ES-I3 (cell line): ENCODE measurements around the gene GAL3ST2.
A peak's percentile ranks its signal among the peaks of the same experiment; 100 is the strongest.
"Not testable (repeated sequence)": the region's sequence is repeated elsewhere in the genome, so short reads cannot be mapped to it uniquely, and the experiment has no call there.

Experiments
- H3K36me3 ChIP-seq: 2 replicates; pipeline ENCODE4 v1.6.1; 2013; ENCODE audit warnings: mild to moderate bottlenecking, low read length, control low read depth, moderate library complexity; ENCODE audit not compliant: insufficient read depth
- H3K4me1 ChIP-seq: 2 replicates; pipeline ENCODE4 v1.6.1; 2013; ENCODE audit warnings: mild to moderate bottlenecking, control low read depth, low read length; ENCODE audit not compliant: insufficient read depth
- H3K9ac ChIP-seq: 2 replicates; pipeline ENCODE4 v1.6.1; 2013; ENCODE audit warnings: low read depth, mild to moderate bottlenecking, low read length, moderate library complexity
- H3K9me3 ChIP-seq: 2 replicates; pipeline ENCODE4 v1.6.1; 2013; ENCODE audit warnings: mild to moderate bottlenecking, low read length, moderate library complexity; ENCODE audit not compliant: control insufficient read depth, insufficient read depth

Gene GAL3ST2

GRCh38 chr2:241799522-241800197 is 23.0 kb downstream of the GAL3ST2 start:
- H3K36me3 ChIP-seq: no peaks in the 10 kb centered on the region
- no peak overlapping the region for H3K9ac ChIP-seq
- no peaks in the 10 kb centered on the region for H3K9me3 ChIP-seq
- peaks cover 5% of the 10 kb centered on the region; the same call in 1 of the 2 replicates for H3K4me1 ChIP-seq

- not testable (repeated sequence) for H3K9ac ChIP-seq, H3K4me1 ChIP-seq
Observed at GRCh38 chr2:241800198-241800903, 23.7 kb downstream of the GAL3ST2 start.

DNA sequence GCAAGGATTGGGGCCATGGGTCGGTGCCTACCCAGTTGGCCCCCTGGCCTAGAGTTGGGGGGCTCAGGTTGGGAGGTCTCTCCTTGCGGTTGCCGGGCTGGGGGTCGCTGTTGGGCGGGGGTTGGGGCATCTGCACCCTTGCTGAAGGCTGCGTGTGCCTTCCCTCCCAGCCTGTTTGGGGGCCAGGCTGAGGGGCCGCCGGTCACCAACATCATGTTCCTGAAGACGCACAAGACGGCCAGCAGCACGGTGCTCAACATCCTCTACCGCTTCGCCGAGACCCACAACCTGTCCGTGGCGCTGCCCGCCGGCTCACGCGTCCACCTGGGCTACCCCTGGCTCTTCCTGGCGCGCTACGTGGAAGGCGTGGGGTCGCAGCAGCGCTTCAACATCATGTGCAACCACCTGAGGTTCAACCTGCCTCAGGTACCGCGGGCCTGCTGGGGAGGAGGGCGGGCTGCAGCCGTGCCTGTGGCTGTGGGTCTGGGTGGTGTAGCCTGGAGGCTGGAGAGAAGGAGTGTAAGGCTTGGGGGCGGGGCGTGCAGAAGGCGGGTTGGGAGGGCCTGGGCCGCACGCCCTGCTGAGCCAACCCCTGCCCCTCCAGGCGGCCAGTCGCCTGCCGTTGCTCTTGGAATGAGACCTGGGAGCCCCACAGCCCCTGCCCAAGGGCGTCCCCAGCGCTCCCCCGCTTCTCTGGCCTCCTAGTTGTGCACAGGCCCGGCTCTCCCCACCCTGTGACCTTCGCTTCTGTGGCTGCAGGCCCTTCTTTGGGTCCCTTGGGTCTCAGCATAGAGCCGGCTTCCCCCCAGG is 25.2 kb downstream of the GAL3ST2 start:
- Histone ChIP-seq H3K4me1 (peaks cover 8% of the 10 kb centered on the region; the same call in 1 of the 2 replicates), H3K36me3 (no peaks in the 10 kb centered on the region), H3K9me3 (no peaks in the 10 kb centered on the region), H3K9ac (no peak overlapping the region)

More at GRCh38 chr2:241800198-241800903, 23.7 kb downstream of the GAL3ST2 start:
- not testable (repeated sequence) for H3K9me3 ChIP-seq, H3K36me3 ChIP-seq

DNA sequence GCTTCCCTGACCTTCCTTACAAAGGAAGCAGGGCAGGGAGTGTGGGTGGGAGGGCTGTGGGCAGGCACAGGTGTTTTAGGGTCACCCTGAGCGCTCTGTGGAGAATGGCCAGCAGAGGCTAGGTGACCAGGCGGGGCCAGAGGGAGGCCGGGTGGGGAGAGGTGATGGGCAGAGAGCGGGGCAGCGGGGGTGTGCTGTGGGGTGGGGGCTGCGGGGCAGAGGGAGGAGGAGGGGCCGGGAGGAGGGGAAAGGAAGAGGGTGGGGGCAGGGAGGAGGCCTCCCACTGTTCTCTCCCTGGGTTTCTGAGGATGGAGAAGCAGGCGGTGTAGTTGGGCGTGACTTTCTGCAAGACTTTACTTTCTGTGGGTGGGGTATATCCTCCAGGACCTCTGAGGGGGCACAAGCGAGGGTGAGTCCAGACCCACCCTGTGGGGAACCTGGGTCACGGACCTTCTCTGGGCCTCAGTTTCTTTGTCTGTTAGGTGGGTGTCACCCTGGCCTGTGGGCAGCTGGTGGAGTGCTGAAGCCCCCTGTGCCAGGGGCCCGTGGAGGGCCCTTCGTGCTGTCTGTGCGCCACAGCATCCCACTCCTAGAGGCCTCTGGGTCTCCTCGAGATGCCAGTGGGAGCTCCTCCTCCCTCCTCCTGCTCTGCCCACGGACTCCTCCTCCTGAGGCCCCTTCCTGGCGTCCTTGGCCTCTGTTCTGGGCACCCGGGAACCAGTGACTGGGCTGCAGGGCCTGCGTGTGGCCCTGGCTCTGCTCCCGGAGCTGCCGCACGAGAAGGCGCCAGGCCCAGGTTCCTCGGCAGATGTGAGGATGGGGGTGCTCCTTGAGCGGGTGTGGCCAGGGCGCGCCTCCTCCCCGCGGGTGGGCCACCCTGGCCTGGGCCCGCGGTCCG is 26.0 kb downstream of the GAL3ST2 start:
- Histone ChIP-seq H3K9me3 (no peaks in the 10 kb centered on the region), H3K4me1 (peaks cover 8% of the 10 kb centered on the region; the same call in 1 of the 2 replicates), H3K36me3 (no peaks in the 10 kb centered on the region), H3K9ac (peak overlapping the region; percentile 50; the same call in 1 of the 2 replicates)

GRCh38 chr2:241803387-241804325 is 27.0 kb downstream of the GAL3ST2 start:
- Histone ChIP-seq H3K36me3 (no peaks in the 10 kb centered on the region), H3K4me1 (peaks cover 8% of the 10 kb centered on the region; the same call in 1 of the 2 replicates), H3K9ac (peak overlapping the region; percentile 50; the same call in 1 of the 2 replicates)

DNA sequence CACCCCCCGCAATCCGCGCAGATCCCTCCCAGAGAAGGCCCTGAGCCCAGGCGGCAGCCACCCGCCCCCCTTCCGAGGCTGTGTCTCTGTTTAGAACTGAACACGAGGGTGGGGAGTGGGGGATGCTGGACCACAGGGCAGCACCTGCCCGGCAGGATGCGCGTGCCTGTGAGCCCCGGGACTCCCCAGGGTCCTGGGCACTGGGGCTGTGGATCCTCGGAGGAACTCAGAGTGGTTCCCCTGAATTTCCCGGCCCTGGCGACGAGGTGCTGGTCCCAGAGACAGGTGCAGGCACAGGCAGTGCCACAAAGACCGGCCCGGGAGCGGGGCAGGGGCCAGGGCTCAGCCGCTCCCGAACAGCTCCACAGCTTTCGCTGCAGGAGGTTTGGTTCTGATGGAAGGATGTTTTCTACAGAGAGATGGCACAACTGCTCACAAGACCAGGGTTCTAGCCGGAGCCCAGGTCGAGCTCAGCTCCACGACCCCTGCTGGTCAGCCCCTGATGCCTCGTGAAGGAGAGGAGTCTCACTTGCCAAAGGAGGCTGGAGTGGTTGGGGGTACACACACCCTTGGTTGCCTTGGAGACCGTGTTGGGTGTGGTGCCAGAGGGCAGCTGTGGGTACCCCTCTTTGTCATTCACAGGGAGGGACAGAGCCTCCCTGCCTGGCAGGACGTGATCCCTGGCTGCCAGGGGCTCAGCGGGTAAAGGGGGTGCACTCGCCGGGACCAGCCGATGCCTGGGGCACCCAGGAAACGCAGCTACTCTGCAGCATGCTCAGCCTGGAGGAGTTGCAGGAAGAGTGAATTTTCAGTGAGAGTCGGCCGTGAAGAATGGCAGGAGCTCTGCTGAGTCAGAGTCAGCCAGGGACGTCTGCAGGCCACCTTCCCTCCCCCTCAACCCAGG is 28.0 kb downstream of the GAL3ST2 start:
- Histone ChIP-seq H3K36me3 (no peaks in the 10 kb centered on the region), H3K4me1 (peaks cover 8% of the 10 kb centered on the region; the same call in 1 of the 2 replicates), H3K9me3 (no peaks in the 10 kb centered on the region), H3K9ac (peak overlapping the region; percentile 50)

More at GRCh38 chr2:241803387-241804325, 27.0 kb downstream of the GAL3ST2 start:
- H3K9me3 ChIP-seq: no peaks in the 10 kb centered on the region

GRCh38 chr2:241806217-241806616 is 29.6 kb downstream of the GAL3ST2 start:
- not testable (repeated sequence) for H3K9me3 ChIP-seq, H3K9ac ChIP-seq, H3K36me3 ChIP-seq, H3K4me1 ChIP-seq

DNA sequence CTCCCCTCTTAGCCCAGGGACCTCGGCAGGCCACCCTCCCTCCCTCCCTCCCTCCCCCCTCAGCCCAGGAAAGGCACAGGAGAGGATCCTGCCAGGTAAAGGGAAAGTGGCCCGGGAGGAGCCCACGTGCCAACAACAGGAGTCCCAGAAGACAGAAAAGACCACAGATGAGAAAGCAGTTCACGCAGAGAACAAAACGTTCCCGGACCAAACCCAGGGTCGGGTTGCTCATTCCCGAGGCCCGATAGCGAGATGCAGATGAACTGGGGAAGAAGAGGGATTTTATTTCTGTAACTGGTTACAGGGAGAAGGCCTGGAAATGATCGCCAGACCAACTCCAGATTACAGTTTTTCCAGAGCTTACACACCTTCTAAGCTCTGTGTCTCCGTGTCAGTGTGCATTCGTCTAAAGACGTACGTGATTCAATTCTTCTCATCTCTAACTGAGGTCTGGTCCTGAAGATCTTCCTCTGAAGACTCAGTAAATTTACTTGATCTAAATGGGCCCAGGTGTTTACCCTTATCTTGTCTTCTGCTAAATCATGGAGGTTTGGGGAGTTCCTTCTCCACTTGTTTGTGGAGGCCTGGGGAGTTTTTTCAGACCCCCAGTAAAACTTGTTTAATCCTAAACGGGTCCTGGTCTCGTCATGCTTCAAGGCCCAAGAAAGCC is 31.6 kb downstream of the GAL3ST2 start:
- H3K36me3 ChIP-seq: no peaks in the 10 kb centered on the region
- H3K4me1 ChIP-seq: peaks cover 8% of the 10 kb centered on the region; the same call in 1 of the 2 replicates
- no peak overlapping the region for H3K9ac ChIP-seq
- no peaks in the 10 kb centered on the region for H3K9me3 ChIP-seq

- H3K4me1 ChIP-seq: peaks cover 8% of the 10 kb centered on the region; the same call in 1 of the 2 replicates
Observed at GRCh38 chr2:241808721-241809382, 32.2 kb downstream of the GAL3ST2 start, which contains the start of gene NEU4. Gene NEU4 (plus strand): TSS chr2:241809193. CDS start chr2:241814485, 5,292 bp downstream.

GRCh38 chr2:241809383-241810306 is 33.0 kb downstream of the GAL3ST2 start:
- no peaks in the 10 kb centered on the region for H3K36me3 ChIP-seq
- no peak overlapping the region for H3K9ac ChIP-seq
- peaks cover 3% of the 10 kb centered on the region; the same call in 1 of the 2 replicates for H3K4me1 ChIP-seq
- H3K9me3 ChIP-seq: no peaks in the 10 kb centered on the region

More at GRCh38 chr2:241808721-241809382, 32.2 kb downstream of the GAL3ST2 start, which contains the start of gene NEU4:
- no peaks in the 10 kb centered on the region for H3K9me3 ChIP-seq
- no peak within 1 kb of the TSS for H3K9ac ChIP-seq
- no peaks in the 10 kb centered on the region for H3K36me3 ChIP-seq
